Adrenal gland (tissue), 12 donors: ENCODE results near the gene DNASE1L2. TPM values are rescaled to one million over a fixed set of nuclear protein-coding genes. Genes with fewer than 3 reads are reported as not detected.

Experiments used
- DNase-seq, 7 donors: peaks; one replicate each; pipeline ENCODE4 v3.0.0-alpha.2; 2019 to 2020
- H3K27ac ChIP-seq, 5 donors: fragments of 200-600 bp; sonication (generic) in 4 of 5; 1 replicate in 3 of 5; 2 replicates in 2 of 5; pipeline versions ENCODE4 v1.5.1 to v1.8.0; 2016 to 2020; ENCODE audit warnings: mild to moderate bottlenecking in 1 of 5
- H3K27me3 ChIP-seq: fragments of 200-600 bp; 2 replicates; pipeline ENCODE4 v1.8.0; 2021
- H3K36me3 ChIP-seq, 2 donors: fragments of 200-600 bp; replicated peaks in 1 of 2; 1 replicate in 1 of 2; 2 replicates in 1 of 2; pipeline versions ENCODE4 v1.5.1 to v1.8.0; 2018 to 2022
- H3K4me1 ChIP-seq, 2 donors: fragments of 200-600 bp; replicated peaks in 1 of 2; 1 replicate in 1 of 2; 2 replicates in 1 of 2; pipeline versions ENCODE4 v1.5.1 to v1.8.0; 2018 to 2021
- H3K4me3 ChIP-seq, 4 donors: fragments of 200-600 bp; sonication (generic) in 3 of 4; one replicate each; pipeline ENCODE4 v1.5.1; 2016 to 2018
- H3K9me3 ChIP-seq, 3 donors: fragments of 200-600 bp; sonication (generic) in 1 of 3; replicated peaks in 1 of 3; 1 replicate in 2 of 3; 2 replicates in 1 of 3; pipeline versions ENCODE4 v1.5.1 to v1.8.0; 2016 to 2021
- POLR2A ChIP-seq, 2 donors: fragments of 450-650 bp; IDR thresholded peaks; one replicate each; pipeline ENCODE4 v1.6.1; 2017; ENCODE audit warnings: antibody characterized with exemption in 2 of 2, mild to moderate bottlenecking in 2 of 2, moderate library complexity in 1 of 2
- WGBS, 4 donors: extraction: QIAGEN DNeasy Blood & Tissue Kit in 2 of 4; methylation state at CpG; one replicate each; pipeline versions ENCODE4 v1.1.5 to v1.1.7; 2013 to 2017; 5-methylcytosine and 5-hydroxymethylcytosine counted together
- intact Hi-C, 2 donors: fragments of 100-400 bp; cut with DNase I; formaldehyde crosslinking; loops; one replicate each; pipeline versions ENCODE4 v1.14.1 to v1.15.0; 2022 to 2023
- polyA plus RNA-seq, 3 donors: library from polyadenylated mRNA; stranded (reverse); fragments of 200-250 nt in 2 of 3; fragments of 350-450 nt in 1 of 3; fragmentation: Illumina TruSeq in 1 of 3; extraction: RNeasy Lipid Tissue Mini Kit (QIAGEN cat#74804) in 1 of 3; gene quantifications; one replicate each; pipeline ENCODE4 v1.2.3, GENCODE V29; 2013 to 2014
- total RNA-seq, 9 donors: library from RNA; depleted of rRNA in 4 of 9; stranded (reverse); fragments of >200 nt in 4 of 9; fragments of 120-200 nt in 1 of 9; fragmentation: NEBNext Ultra II Directional in 1 of 9; extraction: Animal tissue kit (Norgen Biotek cat#: 25700) in 1 of 9; gene quantifications; one replicate each; pipeline versions ENCODE4 v1.1.0 to v1.2.4, GENCODE V29; 2013 to 2023
- TF ChIP-seq, protein P1 (sequence below), 6 experiments: fragments of 450-650 bp in 4 of 6; fragments of 200-600 bp in 2 of 6; sonication (generic) in 1 of 6; IDR thresholded peaks; 1 replicate in 5 of 6; 2 replicates in 1 of 6; pipeline versions ENCODE4 v1.5.1 to v1.8.0; 2016 to 2021; ENCODE audit warnings: antibody characterized with exemption in 6 of 6, mild to moderate bottlenecking in 2 of 6, moderate library complexity in 1 of 6
- donor health status: healthy with polysubstance abuse.
- donor health status: Bipolar disorder and iron deficiency.
- donor health status: DM: yes; HTN: yes; CAD: no.
- donor health status: DM: no; HTN: no; CAD: no.
- donor health status: DM: no; HTN: no; CAD: no.
- donor health status: DM: yes; HTN: yes; CAD: no.

The DNASE1L2 gene
- total and polyA plus RNA-seq, 12 donors: 0.25 to 6.0 (median 0.89) TPM; not detected in 2

DNA sequence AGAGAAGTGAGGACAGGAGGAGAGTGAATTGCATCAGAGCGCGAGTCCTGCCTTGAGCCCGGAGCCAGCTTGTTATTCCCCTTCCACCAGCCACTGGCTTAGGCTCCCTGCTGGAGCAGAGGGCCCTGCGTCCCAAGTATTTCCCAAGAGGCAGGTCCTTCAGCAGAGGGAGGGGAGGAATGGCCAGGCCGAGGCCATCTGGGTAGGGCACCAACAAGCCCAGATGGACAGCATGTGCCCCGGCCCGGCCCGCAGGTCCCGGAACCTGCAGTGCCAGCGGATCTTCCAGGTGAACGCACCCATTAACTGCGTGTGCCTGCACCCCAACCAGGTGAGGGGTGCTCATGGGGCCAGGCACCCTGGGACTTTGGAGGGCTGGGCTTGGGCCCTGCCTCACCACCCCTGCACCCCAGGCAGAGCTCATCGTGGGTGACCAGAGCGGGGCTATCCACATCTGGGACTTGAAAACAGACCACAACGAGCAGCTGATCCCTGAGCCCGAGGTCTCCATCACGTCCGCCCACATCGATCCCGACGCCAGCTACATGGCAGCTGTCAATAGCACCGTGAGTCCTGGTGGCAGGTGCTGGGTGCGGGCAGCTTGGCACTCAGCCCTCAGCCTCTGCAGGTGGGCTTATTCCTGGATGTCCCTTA lies 29.3 kb upstream of the DNASE1L2 start:
- no peaks in the 10 kb centered on the region for H3K9me3 ChIP-seq
- no peaks in the 10 kb centered on the region for H3K27me3 ChIP-seq
- no peak overlapping the region for H3K4me3 ChIP-seq
- peaks cover 0 to 35% of the 10 kb centered on the region in 2 donors for H3K36me3 ChIP-seq
- peaks cover 6 to 19% of the 10 kb centered on the region in 2 donors for H3K4me1 ChIP-seq
- intact Hi-C loops: no loop called here
- WGBS, 4 donors: 90 to 91% (median 91%) methylated on average over 11 to 23 of the region's 23 CpGs
- DNase-seq: no peak
- H3K27ac ChIP-seq: no peak overlapping the region
- TF ChIP-seq, protein P1, sequence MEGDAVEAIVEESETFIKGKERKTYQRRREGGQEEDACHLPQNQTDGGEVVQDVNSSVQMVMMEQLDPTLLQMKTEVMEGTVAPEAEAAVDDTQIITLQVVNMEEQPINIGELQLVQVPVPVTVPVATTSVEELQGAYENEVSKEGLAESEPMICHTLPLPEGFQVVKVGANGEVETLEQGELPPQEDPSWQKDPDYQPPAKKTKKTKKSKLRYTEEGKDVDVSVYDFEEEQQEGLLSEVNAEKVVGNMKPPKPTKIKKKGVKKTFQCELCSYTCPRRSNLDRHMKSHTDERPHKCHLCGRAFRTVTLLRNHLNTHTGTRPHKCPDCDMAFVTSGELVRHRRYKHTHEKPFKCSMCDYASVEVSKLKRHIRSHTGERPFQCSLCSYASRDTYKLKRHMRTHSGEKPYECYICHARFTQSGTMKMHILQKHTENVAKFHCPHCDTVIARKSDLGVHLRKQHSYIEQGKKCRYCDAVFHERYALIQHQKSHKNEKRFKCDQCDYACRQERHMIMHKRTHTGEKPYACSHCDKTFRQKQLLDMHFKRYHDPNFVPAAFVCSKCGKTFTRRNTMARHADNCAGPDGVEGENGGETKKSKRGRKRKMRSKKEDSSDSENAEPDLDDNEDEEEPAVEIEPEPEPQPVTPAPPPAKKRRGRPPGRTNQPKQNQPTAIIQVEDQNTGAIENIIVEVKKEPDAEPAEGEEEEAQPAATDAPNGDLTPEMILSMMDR (IDR thresholded peaks at IDR 0.05): no peak
- no peak for TF ChIP-seq POLR2A (IDR thresholded peaks at IDR 0.05)

DNA sequence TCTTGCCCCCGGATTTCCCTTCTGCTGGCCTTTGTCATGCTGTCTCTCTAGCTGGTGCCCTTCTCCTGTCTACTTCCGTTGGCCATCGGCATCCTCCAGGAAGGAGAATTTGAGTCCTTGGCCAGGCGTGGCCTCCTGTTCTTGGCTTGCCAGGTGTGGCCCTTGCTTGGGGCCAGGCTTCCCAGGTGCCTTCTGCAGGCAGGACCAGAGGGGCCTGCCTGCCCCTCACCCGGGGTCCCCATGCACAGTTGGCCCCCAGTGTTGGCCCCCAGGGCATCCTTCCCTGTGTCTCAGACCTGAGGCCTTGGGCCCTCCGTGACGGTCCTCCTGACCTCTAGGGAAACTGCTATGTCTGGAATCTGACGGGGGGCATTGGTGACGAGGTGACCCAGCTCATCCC lies 28.4 kb upstream of the DNASE1L2 start:
- peaks cover 0 to 35% of the 10 kb centered on the region in 2 donors for H3K36me3 ChIP-seq
- no peak overlapping the region for H3K4me3 ChIP-seq
- intact Hi-C loops: no loop called here
- H3K9me3 ChIP-seq: no peaks in the 10 kb centered on the region
- peaks cover 15 to 29% of the 10 kb centered on the region in 2 donors for H3K4me1 ChIP-seq
- WGBS, 4 donors: 84 to 89% (median 87%) methylated on average over 5 to 9 of the region's 9 CpGs
- no peak overlapping the region for H3K27ac ChIP-seq
- TF ChIP-seq, protein P1 (IDR thresholded peaks at IDR 0.05): no peak
- no peak for TF ChIP-seq POLR2A (IDR thresholded peaks at IDR 0.05)
- H3K27me3 ChIP-seq: no peaks in the 10 kb centered on the region
- DNase-seq: no peak

- intact Hi-C loops: no loop called here
- H3K27ac ChIP-seq: no peak overlapping the region
- peaks cover 0 to 35% of the 10 kb centered on the region in 2 donors for H3K36me3 ChIP-seq
- no peak overlapping the region for H3K4me3 ChIP-seq
- no peak for DNase-seq
- H3K4me1 ChIP-seq: peaks cover 19 to 33% of the 10 kb centered on the region in 2 donors
- TF ChIP-seq POLR2A (IDR thresholded peaks at IDR 0.05): no peak
- TF ChIP-seq, protein P1 (IDR thresholded peaks at IDR 0.05): no peak
- 80 to 86% (median 84%) methylated on average over 7 to 23 of the region's 23 CpGs; no CpG with 5 or more reads in 1 of the 4 donors for WGBS, 4 donors
- no peaks in the 10 kb centered on the region for H3K27me3 ChIP-seq
- H3K9me3 ChIP-seq: no peaks in the 10 kb centered on the region
These were observed 27.9 kb upstream of the DNASE1L2 start for GRCh38 chr16:2208308-2208707.

GRCh38 chr16:2208772-2209171 lies 27.5 kb upstream of the DNASE1L2 start:
- peaks cover 0 to 35% of the 10 kb centered on the region in 2 donors for H3K36me3 ChIP-seq
- H3K4me1 ChIP-seq: peaks cover 24 to 38% of the 10 kb centered on the region in 2 donors
- no peak for TF ChIP-seq POLR2A (IDR thresholded peaks at IDR 0.05)
- TF ChIP-seq, protein P1 (IDR thresholded peaks at IDR 0.05): no peak
- intact Hi-C loops: no loop called here
- no peaks in the 10 kb centered on the region for H3K27me3 ChIP-seq
- WGBS, 4 donors: 86 to 92% (median 90%) methylated on average over 2 to 9 of the region's 9 CpGs
- H3K4me3 ChIP-seq: no peak overlapping the region
- H3K27ac ChIP-seq: no peak overlapping the region
- no peak for DNase-seq
- no peaks in the 10 kb centered on the region for H3K9me3 ChIP-seq
